ENCODE data around the gene TPCN2.

GRCh38 chr11:69053546-69054396 lies 5.0 kb downstream of the TPCN2 start:
- TF ChIP-seq GATA2 (IDR thresholded peaks at IDR 0.05; ENCODE audit: low read depth, low read length) (no peak), GATA3 (IDR thresholded peaks at IDR 0.05; ENCODE audit: low read depth, low read length) (no peak)

Measured in SH-SY5Y (cell line).